ENCODE results near the gene PDXDC1.
A peak's percentile ranks its signal among the peaks of the same experiment; 100 is the strongest.
"Not testable (repeated sequence)": the region's sequence is repeated elsewhere in the genome, so short reads cannot be mapped to it uniquely, and the experiment has no call there.

PDXDC1 gene

GRCh38 chr16:15041271-15042004 lies 66.6 kb downstream of the PDXDC1 start:
- no peak for DNase-seq

GRCh38 chr16:15043344-15043743 lies 68.5 kb downstream of the PDXDC1 start:
- no peak for DNase-seq

GRCh38 chr16:15044286-15044685 lies 69.5 kb downstream of the PDXDC1 start:
- DNase-seq = no peak

- not testable (repeated sequence) for DNase-seq
Measured at GRCh38 chr16:15045270-15045669, 70.4 kb downstream of the PDXDC1 start.

GRCh38 chr16:15046692-15047376 lies 72.0 kb downstream of the PDXDC1 start:
- no peak for DNase-seq

GRCh38 chr16:15049581-15050180 lies 74.9 kb downstream of the PDXDC1 start:
- DNase-seq = no peak

- not testable (repeated sequence) for DNase-seq
Measured at GRCh38 chr16:15050440-15050839, 75.6 kb downstream of the PDXDC1 start.

GRCh38 chr16:15051387-15051951 lies 76.6 kb downstream of the PDXDC1 start:
- DNase-seq = no peak

GRCh38 chr16:15052747-15053476 lies 78.1 kb downstream of the PDXDC1 start:
- no peak for DNase-seq

- DNase-seq = no peak
Measured at GRCh38 chr16:15053904-15054303, 79.1 kb downstream of the PDXDC1 start.

GRCh38 chr16:15054357-15055140 lies 79.7 kb downstream of the PDXDC1 start:
- peak in 1 of 5 experiments; percentile 17 for DNase-seq

- DNase-seq = peak in 3 of 5 experiments; percentile 45 to 82 (median 69)
Measured at GRCh38 chr16:15055141-15056053, 80.6 kb downstream of the PDXDC1 start.

- no peak for DNase-seq
Measured at GRCh38 chr16:15057681-15058417, 83.0 kb downstream of the PDXDC1 start.

- DNase-seq = no peak
Measured at GRCh38 chr16:15059324-15059723, 84.5 kb downstream of the PDXDC1 start.

- DNase-seq = peak in 1 of 5 experiments; percentile 50
Measured at GRCh38 chr16:15062085-15062810, 87.4 kb downstream of the PDXDC1 start.

GRCh38 chr16:15065961-15066360 lies 91.1 kb downstream of the PDXDC1 start:
- peak in 1 of 5 experiments; percentile 28 for DNase-seq

GRCh38 chr16:15066690-15067089 lies 91.9 kb downstream of the PDXDC1 start:
- not testable (repeated sequence) for DNase-seq

GRCh38 chr16:15071013-15071412 lies 96.2 kb downstream of the PDXDC1 start:
- DNase-seq = not testable (repeated sequence)

All from T-helper 2 cell (primary cell).